GF-D8 (cell line): ENCODE results near the gene KDM2A.
A peak's percentile ranks its signal among the peaks of the same experiment; 100 is the strongest.

Experiments
- DNase-seq: peaks from one replicate; lab custom pipeline; 2025; lab: John Stamatoyannopoulos, UW

Gene KDM2A

DNA sequence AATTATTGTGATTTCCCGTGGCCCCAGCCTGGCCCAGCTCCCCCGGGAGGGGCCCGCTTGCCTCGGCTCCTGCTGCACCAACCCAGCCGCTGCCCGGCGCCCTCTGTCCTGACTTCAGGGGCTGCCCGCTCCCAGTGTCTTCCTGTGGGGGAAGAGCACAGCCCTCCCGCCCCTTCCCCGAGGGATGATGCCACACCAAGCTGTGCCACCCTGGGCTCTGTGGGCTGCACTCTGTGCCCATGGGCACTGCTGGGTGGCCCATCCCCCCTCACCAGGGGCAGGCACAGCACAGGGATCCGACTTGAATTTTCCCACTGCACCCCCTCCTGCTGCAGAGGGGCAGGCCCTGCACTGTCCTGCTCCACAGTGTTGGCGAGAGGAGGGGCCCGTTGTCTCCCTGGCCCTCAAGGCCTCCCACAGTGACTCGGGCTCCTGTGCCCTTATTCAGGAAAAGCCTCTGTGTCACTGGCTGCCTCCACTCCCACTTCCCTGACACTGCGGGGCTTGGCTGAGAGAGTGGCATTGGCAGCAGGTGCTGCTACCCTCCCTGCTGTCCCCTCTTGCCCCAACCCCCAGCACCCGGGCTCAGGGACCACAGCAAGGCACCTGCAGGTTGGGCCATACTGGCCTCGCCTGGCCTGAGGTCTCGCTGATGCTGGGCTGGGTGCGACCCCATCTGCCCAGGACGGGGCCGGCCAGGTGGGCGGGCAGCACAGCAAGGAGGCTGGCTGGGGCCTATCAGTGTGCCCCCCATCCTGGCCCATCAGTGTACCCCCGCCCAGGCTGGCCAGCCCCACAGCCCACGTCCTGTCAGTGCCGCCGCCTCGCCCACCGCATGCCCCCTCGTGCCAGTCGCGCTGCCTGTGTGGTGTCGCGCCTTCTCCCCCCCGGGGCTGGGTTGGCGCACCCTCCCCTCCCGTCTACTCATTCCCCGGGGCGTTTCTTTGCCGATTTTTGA, 166.8 kb downstream of the KDM2A start:
- DNase-seq: peak; percentile 36

- DNase-seq: peak; percentile 35
Observed at GRCh38 chr11:67286621-67287333, 167.7 kb downstream of the KDM2A start.

DNA sequence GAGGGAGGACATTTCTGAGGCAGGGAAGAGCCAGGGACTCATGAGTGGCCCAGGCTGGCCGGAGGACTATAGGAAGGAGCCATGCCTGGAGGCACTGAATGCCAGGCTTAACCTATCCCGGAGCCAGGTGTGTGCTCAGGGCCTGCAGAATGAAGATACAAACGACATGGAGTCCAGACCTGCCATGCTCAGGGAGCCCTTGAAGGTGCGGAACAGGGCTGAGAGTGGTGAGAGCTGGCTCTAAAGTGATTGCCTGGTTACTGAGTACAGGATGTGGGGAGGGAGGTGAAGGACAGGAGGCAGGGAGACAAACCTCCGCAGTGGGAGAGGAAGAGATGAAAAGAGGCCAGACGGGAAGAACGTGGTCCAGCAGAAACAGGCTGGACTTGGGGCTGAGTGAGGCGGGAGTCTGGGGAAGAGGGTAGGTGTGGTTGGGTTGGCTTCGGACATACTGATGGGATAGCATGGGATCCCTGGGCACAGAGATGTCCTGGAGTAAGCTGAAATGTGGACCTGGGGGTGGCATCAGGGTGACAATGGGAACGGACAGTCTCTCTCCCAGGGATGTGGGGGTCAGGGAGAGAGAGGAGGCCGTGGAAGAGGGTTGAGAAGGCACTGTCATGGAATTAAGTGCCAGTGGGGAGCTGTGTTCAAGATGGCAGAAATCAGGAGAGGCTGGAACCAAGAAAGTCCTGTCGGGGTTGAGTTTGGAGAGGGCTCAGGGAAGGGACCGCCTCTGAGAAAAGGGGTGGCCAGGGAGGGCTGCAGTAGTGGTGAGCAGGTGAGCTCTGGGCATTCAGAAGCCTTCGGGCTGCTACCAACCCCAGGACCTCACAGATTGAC, 168.5 kb downstream of the KDM2A start:
- peak; percentile 66 for DNase-seq

GRCh38 chr11:67288198-67288451, 169.1 kb downstream of the KDM2A start:
- DNase-seq: peak; percentile 96

- peak; percentile 79 for DNase-seq
Observed at GRCh38 chr11:67288452-67289225, 169.6 kb downstream of the KDM2A start.

DNA sequence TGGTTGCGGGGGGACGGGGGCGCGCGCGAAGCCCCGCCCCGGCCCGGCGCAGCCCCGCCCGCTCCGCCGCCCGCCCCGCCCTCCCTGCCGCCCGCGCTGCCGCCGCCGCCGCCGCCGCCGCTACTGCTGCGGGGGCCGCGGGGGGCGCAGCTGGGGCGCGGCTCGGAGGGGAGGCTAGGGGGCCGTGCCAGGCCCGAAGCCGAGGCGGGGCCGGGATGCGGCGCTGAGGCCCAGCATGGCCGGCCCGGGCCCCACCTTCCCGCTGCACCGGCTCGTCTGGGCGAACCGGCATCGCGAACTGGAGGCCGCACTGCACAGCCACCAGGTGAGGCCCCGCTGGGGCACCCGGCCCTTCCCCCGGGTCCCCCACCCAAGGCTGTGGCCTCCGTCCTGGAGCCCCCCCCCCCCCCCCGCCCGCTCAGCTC, 170.2 kb downstream of the KDM2A start, which contains the start of gene ANKRD13D:
Gene ANKRD13D, plus strand, starts transcription at position 78 of the 425 bp plus-strand sequence. Its CDS starts 158 bp downstream, at position 236.
- peak; percentile 56 for DNase-seq

DNA sequence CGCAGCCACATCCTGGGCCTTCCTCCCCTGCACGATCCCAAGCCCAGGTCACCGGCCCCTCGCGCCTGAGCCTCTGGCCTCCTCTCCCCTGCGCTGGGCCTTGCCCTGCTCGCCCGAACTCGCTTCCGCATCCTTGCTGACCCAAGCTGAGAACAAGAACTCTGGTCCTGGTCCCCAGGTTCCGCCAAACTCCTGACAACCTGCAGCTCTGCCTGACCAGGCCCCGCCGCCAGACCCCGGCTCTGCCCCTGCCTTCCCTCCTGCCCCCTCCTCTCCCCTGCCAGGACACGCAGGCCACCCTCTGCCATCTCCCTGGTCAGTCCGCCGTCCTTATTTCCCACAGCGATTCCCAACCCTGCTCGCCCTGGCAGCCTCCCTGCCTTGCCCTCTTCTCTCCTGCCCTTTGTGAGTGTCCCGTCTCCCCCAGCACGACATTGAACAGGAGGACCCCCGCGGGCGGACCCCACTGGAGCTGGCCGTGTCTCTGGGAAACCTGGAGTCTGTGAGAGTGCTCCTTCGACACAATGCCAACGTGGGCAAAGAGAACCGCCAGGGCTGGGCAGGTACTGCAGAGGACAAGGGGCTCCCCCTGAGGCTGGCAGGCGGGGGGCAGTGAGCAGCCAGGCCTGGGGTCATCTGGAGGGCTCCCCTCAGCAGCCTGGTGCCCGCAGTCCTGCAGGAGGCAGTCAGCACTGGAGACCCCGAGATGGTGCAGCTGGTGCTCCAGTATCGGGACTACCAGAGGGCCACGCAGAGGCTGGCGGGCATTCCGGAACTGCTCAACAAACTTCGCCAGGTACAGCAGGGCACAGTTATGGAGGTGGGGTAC, 170.8 kb downstream of the KDM2A start:
- no peak for DNase-seq

DNA sequence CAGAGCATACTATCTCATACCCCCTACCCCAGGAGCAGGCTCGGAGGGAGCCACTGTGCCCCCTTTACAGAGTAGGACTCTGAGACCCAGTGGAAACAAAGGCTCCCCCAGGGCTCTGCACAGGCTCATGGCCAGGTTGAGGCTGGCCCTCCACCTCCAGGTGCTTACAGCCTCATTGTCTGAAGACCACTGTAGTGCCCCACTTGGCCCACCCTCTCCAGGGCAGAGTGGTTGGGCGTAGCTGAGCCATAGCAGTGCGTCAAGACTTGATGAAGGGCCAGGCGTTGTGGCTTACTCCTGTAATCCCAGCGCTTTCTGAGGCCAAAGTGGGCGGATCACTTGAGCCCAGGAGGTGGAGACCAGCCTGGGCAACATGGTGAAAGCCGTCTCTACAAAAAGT, 171.7 kb downstream of the KDM2A start:
- no peak for DNase-seq

DNA sequence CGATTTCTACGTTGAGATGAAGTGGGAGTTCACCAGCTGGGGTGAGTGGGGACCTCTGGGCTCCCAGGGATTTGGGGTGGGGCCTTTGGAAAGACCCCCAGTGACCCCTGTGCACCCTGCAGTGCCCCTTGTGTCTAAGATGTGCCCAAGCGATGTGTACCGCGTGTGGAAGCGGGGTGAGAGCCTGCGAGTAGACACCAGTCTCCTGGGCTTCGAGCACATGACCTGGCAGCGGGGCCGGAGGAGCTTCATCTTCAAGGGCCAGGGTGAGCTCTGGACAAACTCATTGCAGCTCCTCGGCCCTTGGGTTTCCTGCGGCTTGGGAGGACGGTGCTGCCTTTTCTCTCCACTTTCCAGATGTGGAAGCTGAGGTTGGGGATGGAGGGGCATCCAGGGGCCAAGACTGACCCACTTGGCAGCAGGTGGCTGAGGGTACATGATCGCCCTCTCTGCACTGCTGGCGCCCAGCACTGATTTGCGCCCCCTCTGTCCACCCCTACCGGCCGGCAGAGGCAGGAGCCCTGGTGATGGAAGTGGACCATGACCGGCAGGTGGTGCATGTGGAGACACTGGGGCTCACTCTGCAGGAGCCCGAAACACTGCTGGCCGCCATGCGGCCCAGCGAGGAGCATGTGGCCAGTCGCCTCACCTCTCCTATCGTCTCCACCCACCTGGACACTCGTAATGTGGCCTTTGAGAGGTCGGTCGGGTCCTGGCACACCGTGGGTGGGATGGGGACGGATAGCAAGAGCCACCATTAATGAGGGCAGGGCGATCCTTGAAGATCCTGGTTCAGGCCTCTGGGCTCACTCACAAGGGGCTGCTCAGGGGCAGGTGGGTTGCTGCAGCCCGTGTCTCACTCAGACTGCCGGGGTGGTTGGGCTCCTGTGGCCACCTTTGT, 172.7 kb downstream of the KDM2A start:
- no peak for DNase-seq

GRCh38 chr11:67292671-67293070, 173.6 kb downstream of the KDM2A start:
- DNase-seq: no peak

GRCh38 chr11:67293090-67293489, 174.0 kb downstream of the KDM2A start:
- no peak for DNase-seq

DNA sequence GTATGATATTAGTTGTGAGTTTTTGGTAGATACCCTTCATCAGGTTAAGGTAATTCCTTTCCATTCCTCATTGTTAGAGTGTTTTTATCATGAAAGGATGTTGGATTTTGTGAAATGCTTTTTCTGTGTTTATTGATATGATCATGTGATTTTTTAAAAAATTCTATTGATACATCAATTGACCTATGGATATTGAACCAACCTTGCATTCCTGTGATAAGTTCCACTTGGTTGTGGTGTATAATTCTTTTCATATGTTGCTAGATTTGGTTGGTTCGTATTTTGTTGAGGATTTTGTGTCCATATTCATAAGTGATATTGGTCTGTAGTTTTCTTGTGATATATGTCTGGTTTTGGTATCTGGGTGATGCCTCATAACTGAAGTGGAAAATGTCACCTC, 176.8 kb downstream of the KDM2A start:
- DNase-seq: no peak

DNA sequence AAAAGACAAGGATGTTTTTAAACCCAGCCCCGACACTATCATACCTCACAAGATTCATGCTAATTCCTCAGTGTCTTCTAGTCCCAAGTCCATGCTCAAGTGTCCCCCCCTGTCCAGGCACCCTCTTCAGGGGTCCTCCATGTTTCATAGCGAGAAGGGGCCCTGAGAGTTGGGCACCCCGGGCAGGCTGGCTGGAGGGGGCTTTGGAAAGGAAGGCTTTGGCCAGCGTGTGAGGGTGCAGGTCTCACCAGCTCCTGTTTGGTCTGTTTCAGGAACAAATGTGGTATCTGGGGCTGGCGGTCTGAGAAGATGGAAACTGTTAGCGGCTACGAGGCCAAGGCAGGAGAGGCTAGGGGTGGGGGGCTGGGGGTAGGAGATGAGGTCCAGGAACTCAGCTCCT, 179.7 kb downstream of the KDM2A start:
- no peak for DNase-seq

GRCh38 chr11:67299471-67300191, 180.6 kb downstream of the KDM2A start:
- no peak for DNase-seq

GRCh38 chr11:67300256-67300755, 181.2 kb downstream of the KDM2A start:
- DNase-seq: no peak

GRCh38 chr11:67300756-67301312, 181.8 kb downstream of the KDM2A start:
- DNase-seq: no peak

DNA sequence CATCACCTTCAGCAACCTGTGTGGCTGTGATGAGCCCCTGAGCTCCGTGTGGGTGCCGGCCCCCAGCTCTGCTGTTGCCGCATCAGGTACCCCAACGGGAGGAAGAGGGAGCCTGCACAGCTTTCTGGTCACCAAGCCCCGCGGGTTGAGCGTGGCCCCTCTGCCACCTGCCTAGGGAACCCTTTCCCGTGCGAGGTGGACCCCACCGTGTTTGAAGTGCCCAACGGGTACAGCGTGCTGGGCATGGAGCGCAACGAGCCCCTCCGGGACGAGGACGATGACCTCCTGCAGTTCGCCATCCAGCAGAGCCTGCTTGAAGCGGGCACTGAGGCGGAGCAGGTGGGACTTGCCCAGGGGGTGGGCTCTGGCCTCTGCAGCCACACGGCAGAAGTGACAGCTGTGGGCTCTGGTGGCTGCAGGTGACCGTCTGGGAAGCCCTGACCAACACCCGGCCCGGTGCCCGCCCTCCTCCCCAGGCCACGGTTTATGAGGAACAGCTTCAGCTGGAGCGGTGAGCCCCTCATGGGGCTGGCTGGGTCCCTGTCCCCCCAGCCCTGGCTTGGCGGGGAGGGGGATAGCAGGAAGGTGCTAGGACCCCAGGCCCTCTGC, 182.4 kb downstream of the KDM2A start:
- no peak for DNase-seq

DNA sequence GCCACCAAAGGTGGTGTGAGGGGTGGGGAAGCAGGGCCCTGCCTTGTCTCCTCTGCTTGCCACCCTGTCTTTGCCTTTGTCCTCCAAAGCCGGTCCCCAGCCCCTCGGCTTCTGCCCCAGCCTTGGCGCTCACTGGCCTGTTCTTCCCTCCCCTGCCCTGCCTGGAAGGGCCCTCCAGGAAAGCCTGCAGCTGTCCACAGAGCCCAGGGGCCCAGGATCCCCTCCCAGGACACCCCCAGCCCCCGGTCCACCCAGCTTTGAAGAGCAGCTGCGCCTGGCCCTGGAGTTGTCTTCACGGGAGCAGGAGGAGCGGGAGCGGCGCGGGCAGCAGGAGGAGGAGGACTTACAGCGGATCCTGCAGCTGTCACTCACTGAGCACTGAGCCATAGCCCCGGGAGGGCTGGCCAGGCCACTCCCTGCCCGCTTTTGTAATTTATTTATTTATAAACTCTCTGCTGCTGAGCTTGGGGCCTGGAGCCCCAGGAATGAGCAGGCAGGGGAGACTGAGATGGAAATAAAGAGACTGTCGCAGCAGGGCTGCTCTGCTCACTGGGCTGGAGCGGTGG, 183.0 kb downstream of the KDM2A start:
- peak; percentile 70 for DNase-seq
